A673 (cell line): Measurements from ENCODE around the gene SPTLC3. TPM values are rescaled to one million over a fixed set of nuclear protein-coding genes. Genes with fewer than 3 reads are reported as not detected.

ENCODE experiments used
- BruUV-seq: library from RNA; stranded (reverse); fragments of 400-500 nt; replicated peaks from 2 replicates; lab custom pipeline; 2021; lab: Mats Ljungman, UMichigan
- CTCF ChIA-PET: fragments of 300-600 bp; sonication (Branson Sonifier 250); formaldehyde crosslinking; loops from one replicate; lab custom pipeline; 2022; ENCODE audit warnings: antibody characterized with exemption; lab: Charles Lee
- POLR2A ChIA-PET: fragments of 300-600 bp; sonication (Branson Sonifier 250); formaldehyde crosslinking; loops from one replicate; lab custom pipeline; 2022; ENCODE audit warnings: antibody characterized with exemption; ENCODE audit not compliant: low non-redundant PET; lab: Charles Lee
- DNase-seq: peaks from one replicate; pipeline ENCODE4 v3.0.0-alpha.2; 2015; ENCODE audit warnings: low spot score
- H3K27ac ChIP-seq: fragments of 200-600 bp; sonication (generic); 2 replicates; pipeline ENCODE4 v1.5.1; 2016; ENCODE audit warnings: mixed run types, low read depth, mild to moderate bottlenecking, mixed read lengths, antibody characterized with exemption, low read length; ENCODE audit not compliant: poor library complexity, severe bottlenecking
- H3K27me3 ChIP-seq: fragments of 200-600 bp; sonication (generic); replicated peaks from 2 replicates; pipeline ENCODE4 v1.6.1; 2017; ENCODE audit warnings: mixed run types, low read depth, mild to moderate bottlenecking, mixed read lengths, antibody characterized with exemption, low read length; ENCODE audit not compliant: insufficient read depth, poor library complexity
- H3K36me3 ChIP-seq: fragments of 200-600 bp; sonication (generic); 2 replicates; pipeline ENCODE4 v1.6.1; 2016; ENCODE audit warnings: mixed run types, mild to moderate bottlenecking, mixed read lengths, antibody characterized with exemption, low read length; ENCODE audit not compliant: insufficient read depth, poor library complexity, severe bottlenecking
- H3K4me1 ChIP-seq: fragments of 200-600 bp; sonication (generic); 2 replicates; pipeline ENCODE4 v1.6.1; 2017; ENCODE audit warnings: mixed run types, mild to moderate bottlenecking, mixed read lengths, antibody characterized with exemption, low read length; ENCODE audit not compliant: insufficient read depth, poor library complexity, severe bottlenecking
- H3K4me3 ChIP-seq: fragments of 200-600 bp; sonication (generic); 2 replicates; pipeline ENCODE4 v1.5.1; 2016; ENCODE audit warnings: low read depth, mixed run types, mild to moderate bottlenecking, mixed read lengths, low read length; ENCODE audit not compliant: poor library complexity, severe bottlenecking
- H3K9me3 ChIP-seq: fragments of 200-600 bp; sonication (generic); 2 replicates; pipeline ENCODE4 v1.6.1; 2016; ENCODE audit warnings: mixed run types, low read depth, mild to moderate bottlenecking, mixed read lengths, antibody characterized with exemption, low read length; ENCODE audit not compliant: poor library complexity, severe bottlenecking
- EZH2 ChIP-seq: fragments of 200-600 bp; sonication (generic); IDR thresholded peaks from 2 replicates; pipeline ENCODE4 v1.6.1; 2017; ENCODE audit warnings: borderline replicate concordance, low read depth, mild to moderate bottlenecking, mixed read lengths, antibody characterized with exemption, low read length; ENCODE audit not compliant: poor library complexity, severe bottlenecking
- intact Hi-C: fragments of 100-400 bp; cut with micrococcal nuclease; formaldehyde crosslinking; loops from one replicate; pipeline ENCODE4 v1.10.0; 2022; ENCODE audit not compliant: unreplicated experiment
- total RNA-seq: library from RNA; stranded (reverse); gene quantifications from 2 replicates; pipeline ENCODE4 v1.2.3, GENCODE V29; 2021
- TF ChIP-seq, protein P1 (sequence below): fragments of 300-800, 200-600 bp; sonication (generic); conservative IDR thresholded peaks from 2 replicates; pipeline ENCODE4 v1.5.1; 2017; ENCODE audit warnings: low read depth, mild to moderate bottlenecking, antibody characterized with exemption, low read length, moderate library complexity, mixed read lengths

SPTLC3 gene
- total RNA-seq, 1 experiment from 2014 or later, result 0.06 TPM

DNA sequence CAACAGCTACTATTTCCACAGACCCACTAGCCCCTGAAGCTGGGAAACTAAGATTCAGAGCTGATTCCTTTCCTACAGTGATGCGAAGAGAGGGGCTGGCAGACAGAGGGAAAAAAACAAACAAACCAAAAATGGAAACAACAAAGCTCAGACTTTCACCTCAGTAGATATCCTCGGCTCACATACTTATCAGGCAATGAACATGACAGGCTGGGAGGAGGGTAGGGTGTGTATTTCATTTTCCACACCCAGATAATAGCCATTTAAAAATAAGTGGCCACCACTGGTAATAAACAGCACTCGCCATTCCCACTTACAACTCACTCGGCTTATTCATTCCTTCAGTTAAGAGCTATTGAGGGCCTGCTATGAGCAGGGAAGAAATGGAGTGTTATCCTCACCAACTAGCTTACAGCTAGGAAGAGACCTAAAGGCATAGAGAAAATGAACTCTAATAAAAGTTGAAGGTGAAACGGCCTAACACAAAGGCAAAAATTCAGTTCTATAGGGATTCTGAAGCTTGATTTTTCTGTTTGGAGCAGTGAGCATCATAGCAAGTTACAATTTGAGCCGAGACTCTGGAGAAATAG, 32.0 kb upstream of the SPTLC3 start:
- Histone ChIP-seq H3K27ac (no peak overlapping the region), H3K27me3 (no peaks in the 10 kb centered on the region), H3K9me3 (no peaks in the 10 kb centered on the region), H3K4me1 (no peaks in the 10 kb centered on the region), H3K4me3 (no peak overlapping the region), H3K36me3 (no peaks in the 10 kb centered on the region)
- TF ChIP-seq EZH2, result no peak
- TF ChIP-seq, protein P1, sequence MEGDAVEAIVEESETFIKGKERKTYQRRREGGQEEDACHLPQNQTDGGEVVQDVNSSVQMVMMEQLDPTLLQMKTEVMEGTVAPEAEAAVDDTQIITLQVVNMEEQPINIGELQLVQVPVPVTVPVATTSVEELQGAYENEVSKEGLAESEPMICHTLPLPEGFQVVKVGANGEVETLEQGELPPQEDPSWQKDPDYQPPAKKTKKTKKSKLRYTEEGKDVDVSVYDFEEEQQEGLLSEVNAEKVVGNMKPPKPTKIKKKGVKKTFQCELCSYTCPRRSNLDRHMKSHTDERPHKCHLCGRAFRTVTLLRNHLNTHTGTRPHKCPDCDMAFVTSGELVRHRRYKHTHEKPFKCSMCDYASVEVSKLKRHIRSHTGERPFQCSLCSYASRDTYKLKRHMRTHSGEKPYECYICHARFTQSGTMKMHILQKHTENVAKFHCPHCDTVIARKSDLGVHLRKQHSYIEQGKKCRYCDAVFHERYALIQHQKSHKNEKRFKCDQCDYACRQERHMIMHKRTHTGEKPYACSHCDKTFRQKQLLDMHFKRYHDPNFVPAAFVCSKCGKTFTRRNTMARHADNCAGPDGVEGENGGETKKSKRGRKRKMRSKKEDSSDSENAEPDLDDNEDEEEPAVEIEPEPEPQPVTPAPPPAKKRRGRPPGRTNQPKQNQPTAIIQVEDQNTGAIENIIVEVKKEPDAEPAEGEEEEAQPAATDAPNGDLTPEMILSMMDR, result no peak
- POLR2A ChIA-PET, result no interaction called here
- no peak for DNase-seq
- BruUV-seq, result no TSS peak
- CTCF ChIA-PET, result no interaction called here
- intact Hi-C loops, result no loop called here

GRCh38 chr20:12977328-12978125, 31.2 kb upstream of the SPTLC3 start:
- H3K4me1 ChIP-seq, result no peaks in the 10 kb centered on the region
- TF ChIP-seq EZH2, result no peak
- TF ChIP-seq, protein P1, result no peak
- no peak for DNase-seq
- no peak overlapping the region for H3K27ac ChIP-seq
- POLR2A ChIA-PET, result no interaction called here
- CTCF ChIA-PET, result no interaction called here
- intact Hi-C loops, result no loop called here
- no peak overlapping the region for H3K4me3 ChIP-seq
- H3K36me3 ChIP-seq, result no peaks in the 10 kb centered on the region
- H3K9me3 ChIP-seq, result no peaks in the 10 kb centered on the region
- no TSS peak for BruUV-seq
- no peaks in the 10 kb centered on the region for H3K27me3 ChIP-seq

DNA sequence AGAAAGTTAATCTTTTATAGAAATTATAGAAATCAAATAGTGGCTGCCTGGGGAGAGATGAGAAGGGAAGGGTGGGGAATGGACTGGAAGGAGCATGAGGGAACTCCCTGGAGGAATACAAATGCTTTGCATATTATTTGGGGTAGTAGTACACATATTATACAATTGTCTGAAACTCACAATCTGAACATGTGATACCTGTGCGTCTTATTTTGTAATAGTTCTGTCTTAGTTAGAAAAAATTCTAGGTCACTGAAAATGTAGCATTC, 30.7 kb upstream of the SPTLC3 start:
- no peak for TF ChIP-seq EZH2
- TF ChIP-seq, protein P1, result no peak
- Histone ChIP-seq H3K27me3 (no peaks in the 10 kb centered on the region), H3K4me3 (no peak overlapping the region), H3K27ac (no peak overlapping the region), H3K36me3 (no peaks in the 10 kb centered on the region), H3K9me3 (no peaks in the 10 kb centered on the region), H3K4me1 (no peaks in the 10 kb centered on the region)
- intact Hi-C loops, result no loop called here
- CTCF ChIA-PET, result no interaction called here
- BruUV-seq, result no TSS peak
- DNase-seq, result no peak
- POLR2A ChIA-PET, result no interaction called here
